Measurements from ENCODE around the gene DNM1. TPM values are rescaled to one million over a fixed set of nuclear protein-coding genes. Genes with fewer than 3 reads are reported as not detected.

The DNM1 gene
- total and polyA plus RNA-seq, 7 experiments from 2014 or later: 0.24 to 2.0 (median 0.86) TPM; not detected in 1

DNA sequence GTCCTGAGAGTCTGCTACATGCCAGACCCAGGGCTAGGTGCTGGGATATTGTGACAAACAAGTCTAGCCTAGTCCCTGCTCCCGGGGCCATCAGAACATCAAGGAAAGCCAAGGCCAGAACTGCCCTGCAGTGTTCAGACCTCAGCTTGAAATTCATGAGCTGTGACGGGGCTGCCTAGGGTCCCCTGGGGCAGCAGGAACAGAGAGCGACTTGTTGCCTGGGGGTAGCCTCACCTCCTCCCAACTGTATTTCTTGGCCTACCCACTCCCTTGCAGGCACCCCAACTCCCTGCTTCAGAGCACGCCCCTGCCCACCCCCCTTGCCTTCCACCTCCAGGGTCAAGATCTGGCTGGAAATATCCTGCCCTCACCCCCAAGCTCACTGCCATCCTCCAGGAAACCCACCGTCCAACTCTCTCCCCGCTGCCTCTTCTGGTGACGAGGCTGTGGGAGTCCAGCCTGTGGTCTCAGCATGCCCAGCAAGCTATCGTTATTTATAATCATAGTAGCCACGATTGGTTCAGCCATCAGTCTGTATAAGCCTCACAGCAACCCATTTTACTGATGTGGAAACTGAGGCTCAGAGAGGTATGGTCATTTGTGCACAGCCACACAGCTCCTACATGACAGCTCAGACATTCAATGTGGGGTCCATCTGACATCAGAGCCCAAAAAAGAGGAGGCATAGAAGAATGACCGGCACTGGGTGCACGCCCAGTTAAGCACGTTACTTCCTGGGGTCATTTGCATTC is 10.7 kb downstream of the DNM1 start:
- Mint-ChIP-seq H3K36me3 (no peaks in the 10 kb centered on the region), H3K4me1 (peaks cover 9 to 10% (median 10%) of the 10 kb centered on the region in 7 donors), H3K27me3 (peaks cover 0 to 27% (median 7%) of the 10 kb centered on the region in 5 donors), H3K4me3 (no peak overlapping the region), H3K27ac (peak overlapping the region in 1 of 9 donors; percentile 32), H3K9me3 (no peaks in the 10 kb centered on the region)
- no peaks in the 10 kb centered on the region for H3K36me3 ChIP-seq (ENCODE audit: control insufficient read depth in 2 of 3, insufficient read depth in 3 of 3, low read length in 3 of 3)
- H3K4me1 ChIP-seq (ENCODE audit: control insufficient read depth in 2 of 2, insufficient read depth in 2 of 2, low read length in 2 of 2): peaks cover 5 to 7% of the 10 kb centered on the region in 2 donors
- intact Hi-C loops (cut with micrococcal nuclease): no loop called here
- ATAC-seq (no peak), DNase-seq (no peak)
- H3K4me3 ChIP-seq (ENCODE audit: low read length): no peak overlapping the region
- POLR2A ChIA-PET: no interaction called here
- H3K27ac ChIP-seq (ENCODE audit: low read depth, low read length): no peak overlapping the region
- CTCF ChIA-PET: no interaction called here
- no peaks in the 10 kb centered on the region for H3K27me3 ChIP-seq (ENCODE audit: control insufficient read depth in 2 of 2, insufficient read depth in 2 of 2, low read length in 2 of 2)
- no peaks in the 10 kb centered on the region for H3K9me3 ChIP-seq (ENCODE audit: control insufficient read depth in 2 of 3, low read length in 3 of 3)

DNA sequence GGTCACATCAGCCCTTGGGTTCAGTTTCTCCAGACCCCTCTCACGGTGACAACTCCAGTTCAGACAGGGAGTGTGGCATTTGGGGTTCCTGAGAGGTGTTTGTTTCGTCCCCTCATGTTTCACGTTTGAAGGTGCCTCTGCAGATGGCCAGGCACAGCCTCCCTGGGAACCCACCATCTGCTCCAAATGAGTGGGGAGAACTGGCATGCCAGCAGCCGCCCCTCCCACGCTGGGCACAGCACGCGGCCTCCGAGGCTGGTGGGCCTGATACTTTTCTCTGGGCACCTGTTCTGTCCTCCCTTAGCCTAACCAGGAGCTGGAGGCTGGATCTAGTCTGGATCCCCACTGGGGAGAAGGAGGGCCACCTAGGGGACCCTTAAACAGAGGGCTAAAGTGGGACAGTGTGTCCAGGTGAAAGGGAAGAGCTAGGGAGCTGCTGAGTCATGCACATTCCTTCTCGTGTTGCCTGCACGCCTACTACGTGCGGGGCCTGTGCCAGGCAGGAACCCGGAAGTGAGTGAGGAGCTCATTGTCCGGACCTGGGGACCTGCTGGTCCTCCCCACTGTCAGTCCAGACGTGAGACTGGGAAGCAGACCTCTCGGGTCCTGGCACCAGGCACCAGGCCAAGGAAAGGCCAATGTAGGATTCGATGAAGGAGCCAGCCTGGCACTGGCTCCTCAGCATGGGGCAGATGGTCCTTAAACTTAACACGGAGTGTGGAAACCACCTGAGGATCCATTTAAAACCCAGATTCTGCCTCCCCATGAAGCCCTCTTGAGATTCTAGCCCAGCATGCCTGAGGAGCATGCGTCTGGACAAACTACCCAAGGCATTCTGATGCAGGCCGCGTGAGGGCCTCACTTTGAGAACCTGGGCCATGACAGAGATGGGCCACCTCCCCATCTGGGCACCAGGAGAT is 11.7 kb downstream of the DNM1 start:
- intact Hi-C loops (cut with micrococcal nuclease): no loop called here
- Histone ChIP-seq H3K9me3 (ENCODE audit: control insufficient read depth in 2 of 3, low read length in 3 of 3) (no peaks in the 10 kb centered on the region), H3K36me3 (ENCODE audit: control insufficient read depth in 2 of 3, insufficient read depth in 3 of 3, low read length in 3 of 3) (no peaks in the 10 kb centered on the region), H3K27ac (ENCODE audit: low read depth, low read length) (no peak overlapping the region), H3K4me3 (ENCODE audit: low read length) (no peak overlapping the region), H3K27me3 (ENCODE audit: control insufficient read depth in 2 of 2, insufficient read depth in 2 of 2, low read length in 2 of 2) (no peaks in the 10 kb centered on the region), H3K4me1 (ENCODE audit: control insufficient read depth in 2 of 2, insufficient read depth in 2 of 2, low read length in 2 of 2) (peaks cover 5 to 7% of the 10 kb centered on the region in 2 donors)
- POLR2A ChIA-PET: interaction anchor here (0.6 kb wide), 1 partner anchor 55 kb away, joined by 3 read pairs; the partner anchor contains the start of gene BBLN
- ATAC-seq (no peak), DNase-seq (no peak)
- Mint-ChIP-seq H3K36me3 (no peaks in the 10 kb centered on the region), H3K4me1 (peaks cover 9 to 13% (median 12%) of the 10 kb centered on the region in 7 donors), H3K9me3 (no peaks in the 10 kb centered on the region), H3K27ac (no peak overlapping the region), H3K27me3 (peaks cover 0 to 27% (median 7%) of the 10 kb centered on the region in 5 donors), H3K4me3 (no peak overlapping the region)
- CTCF ChIA-PET: no interaction called here

DNA sequence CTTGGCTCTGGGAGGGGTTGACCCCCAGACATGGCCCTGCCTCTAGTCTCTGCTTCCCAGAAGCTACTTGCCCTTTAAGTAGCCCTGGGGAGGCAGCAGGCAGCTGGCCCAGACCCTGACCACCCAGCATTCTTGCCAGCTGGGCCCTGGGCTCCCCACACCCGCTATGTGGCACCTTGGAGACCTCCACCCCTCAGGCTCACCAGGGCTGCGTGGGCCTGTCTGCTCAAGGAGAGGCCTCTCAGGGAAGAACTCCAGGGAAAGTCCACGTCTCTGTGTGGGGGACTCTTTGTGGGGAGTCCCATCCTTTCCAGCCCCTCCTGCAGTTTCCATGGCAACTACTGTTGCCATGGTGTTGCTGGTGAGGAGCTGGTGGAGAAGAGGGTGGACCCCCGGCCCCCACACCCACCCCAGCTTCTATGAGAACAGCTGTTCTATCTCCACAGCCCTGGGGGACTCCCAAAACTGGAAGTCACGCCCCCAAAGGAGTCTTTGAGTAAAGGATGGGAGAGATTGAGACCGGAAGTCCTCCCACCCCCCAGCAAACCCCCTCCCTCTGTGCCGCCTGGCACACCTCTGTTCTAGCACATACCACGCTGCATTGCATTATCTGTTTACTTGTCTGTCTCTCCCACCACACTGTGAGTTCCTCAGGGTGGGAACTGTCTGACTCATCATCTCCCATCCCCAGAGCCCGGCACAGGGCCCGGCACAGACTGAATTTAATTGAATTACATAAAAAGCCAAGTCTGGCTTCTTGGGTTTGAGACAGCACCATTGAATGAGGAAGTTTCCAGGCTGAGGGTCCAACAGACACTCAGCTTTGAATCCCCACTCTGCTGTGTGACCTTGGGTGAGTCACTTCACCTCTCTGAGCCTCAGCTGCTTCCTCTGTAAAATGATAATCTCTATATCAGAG is 12.6 kb downstream of the DNM1 start:
- DNase-seq (no peak), ATAC-seq (no peak)
- Mint-ChIP-seq H3K9me3 (peaks cover 0 to under 1% (median 0%) of the 10 kb centered on the region in 11 donors), H3K27ac (no peak overlapping the region), H3K27me3 (peaks cover 0 to 27% (median 7%) of the 10 kb centered on the region in 5 donors), H3K4me1 (peaks cover 9 to 13% (median 12%) of the 10 kb centered on the region in 7 donors), H3K4me3 (no peak overlapping the region), H3K36me3 (no peaks in the 10 kb centered on the region)
- Histone ChIP-seq H3K27ac (ENCODE audit: low read depth, low read length) (no peak overlapping the region), H3K4me1 (ENCODE audit: control insufficient read depth in 2 of 2, insufficient read depth in 2 of 2, low read length in 2 of 2) (peaks cover 5 to 7% of the 10 kb centered on the region in 2 donors), H3K36me3 (ENCODE audit: control insufficient read depth in 2 of 3, insufficient read depth in 3 of 3, low read length in 3 of 3) (no peaks in the 10 kb centered on the region), H3K27me3 (ENCODE audit: control insufficient read depth in 2 of 2, insufficient read depth in 2 of 2, low read length in 2 of 2) (no peaks in the 10 kb centered on the region), H3K4me3 (ENCODE audit: low read length) (no peak overlapping the region), H3K9me3 (ENCODE audit: control insufficient read depth in 2 of 3, low read length in 3 of 3) (no peaks in the 10 kb centered on the region)
- intact Hi-C loops (cut with micrococcal nuclease): no loop called here
- CTCF ChIA-PET: interaction anchor here (1.6 kb wide), 1 partner anchor 10 kb away, joined by 5 read pairs; no protein-coding TSS in a partner anchor
- POLR2A ChIA-PET: interaction anchor here (0.6 kb wide), 1 partner anchor 56 kb away, joined by 3 read pairs; the partner anchor contains the start of gene BBLN

GRCh38 chr9:128216781-128217553 is 13.8 kb downstream of the DNM1 start:
- ChIA-PET POLR2A (no interaction called here), CTCF (interaction anchor here (1.6 kb wide), 1 partner anchor 11 kb away, joined by 5 read pairs; no protein-coding TSS in a partner anchor)
- Histone ChIP-seq H3K9me3 (ENCODE audit: control insufficient read depth in 2 of 3, low read length in 3 of 3) (no peaks in the 10 kb centered on the region), H3K27me3 (ENCODE audit: control insufficient read depth in 2 of 2, insufficient read depth in 2 of 2, low read length in 2 of 2) (no peaks in the 10 kb centered on the region), H3K4me1 (ENCODE audit: control insufficient read depth in 2 of 2, insufficient read depth in 2 of 2, low read length in 2 of 2) (peaks cover 5 to 7% of the 10 kb centered on the region in 2 donors), H3K4me3 (ENCODE audit: low read length) (no peak overlapping the region), H3K36me3 (ENCODE audit: control insufficient read depth in 2 of 3, insufficient read depth in 3 of 3, low read length in 3 of 3) (no peaks in the 10 kb centered on the region), H3K27ac (ENCODE audit: low read depth, low read length) (no peak overlapping the region)
- Mint-ChIP-seq H3K4me3 (peak overlapping the region in 1 of 10 donors; percentile 29), H3K27me3 (peaks cover 0 to 15% (median 3%) of the 10 kb centered on the region in 5 donors), H3K9me3 (peaks cover 0 to 3% (median 0%) of the 10 kb centered on the region in 11 donors), H3K36me3 (no peaks in the 10 kb centered on the region), H3K27ac (peak overlapping the region in 2 of 9 donors; percentile 6 to 14), H3K4me1 (peaks cover 9 to 13% (median 12%) of the 10 kb centered on the region in 7 donors)
- intact Hi-C loops (cut with micrococcal nuclease): no loop called here
- DNase-seq: no peak
- no peak for ATAC-seq

- Mint-ChIP-seq H3K27ac (peak overlapping the region; percentile 18 to 93 (median 65)), H3K27me3 (peaks cover 0 to 9% (median 0%) of the 10 kb centered on the region in 5 donors), H3K9me3 (peaks cover 0 to 3% (median 0%) of the 10 kb centered on the region in 11 donors), H3K4me1 (peaks cover 9 to 13% (median 12%) of the 10 kb centered on the region in 7 donors), H3K36me3 (no peaks in the 10 kb centered on the region), H3K4me3 (peak overlapping the region; percentile 80 to 93 (median 83))
- no peaks in the 10 kb centered on the region for H3K9me3 ChIP-seq (ENCODE audit: control insufficient read depth in 2 of 3, low read length in 3 of 3)
- intact Hi-C loops (cut with micrococcal nuclease): loop anchor here (1.0 kb wide), 9 partner anchors 15 to 238 kb away; partner anchors contain the start of genes BBLN (in 2 of the 2), DNM1 (in 2 of the 2), GOLGA2 (in 2 of the 2) and SWI5 (in 2 of the 2)
- H3K36me3 ChIP-seq (ENCODE audit: control insufficient read depth in 2 of 3, insufficient read depth in 3 of 3, low read length in 3 of 3): no peaks in the 10 kb centered on the region
- H3K4me3 ChIP-seq (ENCODE audit: low read length): peak overlapping the region; percentile 62
- POLR2A ChIA-PET: interaction anchor here (0.6 to 1.3 kb wide), 2 partner anchors 7 to 58 kb away, joined by 3 to 5 read pairs; partner anchors contain the start of genes GOLGA2 and SWI5
- no peak for DNase-seq
- peak overlapping the region; percentile 47 for H3K27ac ChIP-seq (ENCODE audit: low read depth, low read length)
- CTCF ChIA-PET: interaction anchor here (0.8 kb wide), 1 partner anchor 24 kb away, joined by 3 read pairs; no protein-coding TSS in a partner anchor
- no peak for ATAC-seq
- H3K27me3 ChIP-seq (ENCODE audit: control insufficient read depth in 2 of 2, insufficient read depth in 2 of 2, low read length in 2 of 2): no peaks in the 10 kb centered on the region
- peaks cover 5 to 7% of the 10 kb centered on the region in 2 donors for H3K4me1 ChIP-seq (ENCODE audit: control insufficient read depth in 2 of 2, insufficient read depth in 2 of 2, low read length in 2 of 2)
Observed at GRCh38 chr9:128218172-128218517, 15.0 kb downstream of the DNM1 start.

Measured in naive thymus-derived CD4-positive, alpha-beta T cell (primary cell).